ENCODE results near the gene TRPM1.

Gene TRPM1

DNA sequence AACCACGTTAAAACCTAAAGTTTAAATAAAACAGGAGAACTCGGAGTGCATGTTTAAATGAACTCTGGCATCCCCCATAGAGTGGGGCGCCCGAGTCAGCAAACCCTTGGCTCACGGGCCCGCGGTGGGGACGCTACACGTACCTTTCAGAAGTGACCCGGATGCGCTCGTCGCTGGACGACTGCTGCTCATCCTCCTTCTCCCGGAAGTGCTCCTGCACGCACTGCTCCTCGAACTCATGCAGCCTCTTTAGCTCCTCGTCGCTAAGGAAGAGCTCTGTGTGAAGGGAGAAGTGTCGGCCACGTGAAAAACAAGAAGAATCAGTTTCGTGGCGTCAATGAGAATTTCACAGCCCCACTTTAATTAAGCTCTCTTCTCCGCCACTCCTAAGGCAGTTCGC is 75.5 kb downstream of the TRPM1 start:
- Histone ChIP-seq H3K27me3 (replicated peaks; ENCODE audit: control insufficient read depth, insufficient read depth, low read length, poor library complexity, severe bottlenecking) (no peaks in the 10 kb centered on the region), H3K4me1 (ENCODE audit: control insufficient read depth, insufficient read depth, low read length, poor library complexity, severe bottlenecking) (no peaks in the 10 kb centered on the region), H3K27ac (ENCODE audit: insufficient read depth, low read length, poor library complexity, severe bottlenecking) (no peak overlapping the region), H3K9me3 (ENCODE audit: control insufficient read depth, low read length) (no peaks in the 10 kb centered on the region), H3K36me3 (ENCODE audit: control insufficient read depth, insufficient read depth, low read length) (no peaks in the 10 kb centered on the region), H3K4me3 (ENCODE audit: insufficient read depth, low read depth, low read length, poor library complexity, severe bottlenecking) (no peak overlapping the region)
- DNase-seq = no peak

DNA sequence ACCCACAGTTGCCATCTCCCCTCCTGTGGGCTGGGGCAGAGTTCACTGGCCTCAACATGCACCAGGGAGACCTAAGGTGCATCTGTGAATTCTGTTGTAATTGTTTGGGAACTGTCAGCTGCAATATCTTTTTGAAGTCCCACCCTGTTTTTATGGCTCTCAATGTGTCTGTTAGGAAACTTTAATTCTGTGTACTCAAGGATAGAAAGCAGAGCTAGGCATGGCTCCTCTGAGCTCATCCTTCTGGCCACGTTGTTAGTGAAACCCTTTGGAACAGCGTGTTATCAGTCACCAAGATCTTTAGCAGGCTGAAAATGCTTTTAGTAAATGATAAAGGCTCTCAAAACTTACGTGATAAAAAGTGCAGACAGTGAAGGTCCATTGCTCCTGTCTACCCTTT is 76.5 kb downstream of the TRPM1 start:
- DNase-seq = no peak
- no peaks in the 10 kb centered on the region for H3K36me3 ChIP-seq (ENCODE audit: control insufficient read depth, insufficient read depth, low read length)

DNA sequence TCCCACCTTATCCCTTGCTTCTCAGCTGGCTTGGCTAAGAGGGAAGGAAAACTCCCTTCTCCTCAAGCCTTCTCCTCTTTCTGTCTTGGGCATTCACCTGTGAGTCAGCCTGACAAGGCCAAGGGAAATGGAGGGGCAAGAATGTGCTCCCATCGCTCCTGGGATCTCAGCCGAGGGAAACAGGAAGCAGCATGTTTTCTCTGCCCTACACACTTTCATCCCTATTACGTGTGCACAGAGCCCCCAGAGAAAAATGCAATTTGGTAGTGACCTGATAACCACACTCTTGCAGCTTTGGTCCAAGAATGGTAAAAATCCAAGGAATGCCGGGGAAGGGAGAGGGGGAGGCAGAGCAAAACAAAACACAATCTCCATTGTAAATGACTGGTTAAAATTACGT is 77.2 kb downstream of the TRPM1 start:
- H3K4me3 ChIP-seq (ENCODE audit: insufficient read depth, low read depth, low read length, poor library complexity, severe bottlenecking) = no peak overlapping the region
- H3K9me3 ChIP-seq (ENCODE audit: control insufficient read depth, low read length) = no peaks in the 10 kb centered on the region
- H3K4me1 ChIP-seq (ENCODE audit: control insufficient read depth, insufficient read depth, low read length, poor library complexity, severe bottlenecking) = no peaks in the 10 kb centered on the region
- no peak for DNase-seq
- H3K36me3 ChIP-seq (ENCODE audit: control insufficient read depth, insufficient read depth, low read length) = no peaks in the 10 kb centered on the region
- no peak overlapping the region for H3K27ac ChIP-seq (ENCODE audit: insufficient read depth, low read length, poor library complexity, severe bottlenecking)
- H3K27me3 ChIP-seq (replicated peaks; ENCODE audit: control insufficient read depth, insufficient read depth, low read length, poor library complexity, severe bottlenecking) = no peaks in the 10 kb centered on the region

More for the DNA sequence above, 76.5 kb downstream of the TRPM1 start:
- H3K4me1 ChIP-seq (ENCODE audit: control insufficient read depth, insufficient read depth, low read length, poor library complexity, severe bottlenecking) = no peaks in the 10 kb centered on the region
- no peaks in the 10 kb centered on the region for H3K27me3 ChIP-seq (replicated peaks; ENCODE audit: control insufficient read depth, insufficient read depth, low read length, poor library complexity, severe bottlenecking)
- H3K9me3 ChIP-seq (ENCODE audit: control insufficient read depth, low read length) = no peaks in the 10 kb centered on the region
- no peak overlapping the region for H3K4me3 ChIP-seq (ENCODE audit: insufficient read depth, low read depth, low read length, poor library complexity, severe bottlenecking)
- H3K27ac ChIP-seq (ENCODE audit: insufficient read depth, low read length, poor library complexity, severe bottlenecking) = no peak overlapping the region

DNA sequence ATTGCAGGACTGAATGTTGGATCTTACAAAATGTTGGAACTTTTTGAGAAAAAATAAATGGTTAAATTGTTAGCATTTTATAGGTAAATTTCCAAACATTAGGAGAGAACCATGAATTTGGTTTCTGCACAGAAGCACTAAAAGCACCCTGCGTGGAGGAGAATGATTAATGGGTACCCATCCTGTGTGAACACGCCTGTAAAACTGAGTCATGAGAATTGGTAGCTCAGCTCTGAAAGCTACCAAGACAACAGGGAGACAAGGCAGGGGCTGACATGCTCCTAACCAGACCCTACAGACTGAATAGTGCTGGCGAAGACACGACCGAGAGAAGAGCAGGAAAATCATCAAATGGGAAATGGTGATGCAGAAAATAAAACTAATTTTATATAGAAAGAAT is 77.7 kb downstream of the TRPM1 start:
- no peak overlapping the region for H3K4me3 ChIP-seq (ENCODE audit: insufficient read depth, low read depth, low read length, poor library complexity, severe bottlenecking)
- no peaks in the 10 kb centered on the region for H3K27me3 ChIP-seq (replicated peaks; ENCODE audit: control insufficient read depth, insufficient read depth, low read length, poor library complexity, severe bottlenecking)
- DNase-seq = no peak
- no peaks in the 10 kb centered on the region for H3K9me3 ChIP-seq (ENCODE audit: control insufficient read depth, low read length)
- no peaks in the 10 kb centered on the region for H3K4me1 ChIP-seq (ENCODE audit: control insufficient read depth, insufficient read depth, low read length, poor library complexity, severe bottlenecking)
- no peak overlapping the region for H3K27ac ChIP-seq (ENCODE audit: insufficient read depth, low read length, poor library complexity, severe bottlenecking)
- no peaks in the 10 kb centered on the region for H3K36me3 ChIP-seq (ENCODE audit: control insufficient read depth, insufficient read depth, low read length)

GRCh38 chr15:31021067-31021665 is 80.4 kb downstream of the TRPM1 start:
- H3K4me1 ChIP-seq (ENCODE audit: control insufficient read depth, insufficient read depth, low read length, poor library complexity, severe bottlenecking) = no peaks in the 10 kb centered on the region
- no peaks in the 10 kb centered on the region for H3K27me3 ChIP-seq (replicated peaks; ENCODE audit: control insufficient read depth, insufficient read depth, low read length, poor library complexity, severe bottlenecking)
- DNase-seq = no peak
- no peak overlapping the region for H3K27ac ChIP-seq (ENCODE audit: insufficient read depth, low read length, poor library complexity, severe bottlenecking)
- H3K4me3 ChIP-seq (ENCODE audit: insufficient read depth, low read depth, low read length, poor library complexity, severe bottlenecking) = no peak overlapping the region
- no peaks in the 10 kb centered on the region for H3K9me3 ChIP-seq (ENCODE audit: control insufficient read depth, low read length)
- no peaks in the 10 kb centered on the region for H3K36me3 ChIP-seq (ENCODE audit: control insufficient read depth, insufficient read depth, low read length)

DNA sequence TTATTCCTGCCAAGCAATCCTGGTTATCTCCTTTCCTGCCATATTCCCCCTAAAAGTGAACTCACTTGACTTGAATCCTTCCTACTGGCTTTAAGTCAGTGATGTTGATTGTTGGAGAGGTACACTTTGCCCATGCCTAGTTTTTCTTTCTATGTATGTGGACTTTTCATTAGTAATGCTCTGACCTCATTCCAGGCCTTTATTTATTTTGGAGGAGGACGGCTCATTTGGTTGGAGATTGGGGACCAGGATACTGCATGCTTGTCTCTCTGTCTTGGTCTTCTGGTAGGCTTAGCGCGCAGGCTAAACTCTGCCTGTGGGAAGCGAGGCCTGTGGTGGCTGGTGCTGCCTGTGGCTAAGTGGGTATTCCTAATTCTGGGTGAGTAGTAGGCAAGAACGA is 81.0 kb downstream of the TRPM1 start:
- DNase-seq = no peak
- Histone ChIP-seq H3K9me3 (ENCODE audit: control insufficient read depth, low read length) (no peaks in the 10 kb centered on the region), H3K27ac (ENCODE audit: insufficient read depth, low read length, poor library complexity, severe bottlenecking) (no peak overlapping the region), H3K36me3 (ENCODE audit: control insufficient read depth, insufficient read depth, low read length) (no peaks in the 10 kb centered on the region), H3K4me1 (ENCODE audit: control insufficient read depth, insufficient read depth, low read length, poor library complexity, severe bottlenecking) (no peaks in the 10 kb centered on the region), H3K4me3 (ENCODE audit: insufficient read depth, low read depth, low read length, poor library complexity, severe bottlenecking) (no peak overlapping the region), H3K27me3 (replicated peaks; ENCODE audit: control insufficient read depth, insufficient read depth, low read length, poor library complexity, severe bottlenecking) (no peaks in the 10 kb centered on the region)

- no peaks in the 10 kb centered on the region for H3K4me1 ChIP-seq (ENCODE audit: control insufficient read depth, insufficient read depth, low read length, poor library complexity, severe bottlenecking)
- no peak overlapping the region for H3K27ac ChIP-seq (ENCODE audit: insufficient read depth, low read length, poor library complexity, severe bottlenecking)
These were observed 81.5 kb downstream of the TRPM1 start for GRCh38 chr15:31019986-31020385.

GRCh38 chr15:31017311-31017710 is 84.2 kb downstream of the TRPM1 start:
- no peaks in the 10 kb centered on the region for H3K27me3 ChIP-seq (replicated peaks; ENCODE audit: control insufficient read depth, insufficient read depth, low read length, poor library complexity, severe bottlenecking)
- no peak overlapping the region for H3K4me3 ChIP-seq (ENCODE audit: insufficient read depth, low read depth, low read length, poor library complexity, severe bottlenecking)
- H3K27ac ChIP-seq (ENCODE audit: insufficient read depth, low read length, poor library complexity, severe bottlenecking) = no peak overlapping the region
- H3K4me1 ChIP-seq (ENCODE audit: control insufficient read depth, insufficient read depth, low read length, poor library complexity, severe bottlenecking) = no peaks in the 10 kb centered on the region
- no peak for DNase-seq
- H3K9me3 ChIP-seq (ENCODE audit: control insufficient read depth, low read length) = peaks cover 5% of the 10 kb centered on the region
- H3K36me3 ChIP-seq (ENCODE audit: control insufficient read depth, insufficient read depth, low read length) = no peaks in the 10 kb centered on the region

More at GRCh38 chr15:31019986-31020385, 81.5 kb downstream of the TRPM1 start:
- Histone ChIP-seq H3K36me3 (ENCODE audit: control insufficient read depth, insufficient read depth, low read length) (no peaks in the 10 kb centered on the region), H3K4me3 (ENCODE audit: insufficient read depth, low read depth, low read length, poor library complexity, severe bottlenecking) (no peak overlapping the region), H3K9me3 (ENCODE audit: control insufficient read depth, low read length) (no peaks in the 10 kb centered on the region), H3K27me3 (replicated peaks; ENCODE audit: control insufficient read depth, insufficient read depth, low read length, poor library complexity, severe bottlenecking) (no peaks in the 10 kb centered on the region)
- no peak for DNase-seq

- Histone ChIP-seq H3K27ac (ENCODE audit: insufficient read depth, low read length, poor library complexity, severe bottlenecking) (no peak overlapping the region), H3K36me3 (ENCODE audit: control insufficient read depth, insufficient read depth, low read length) (no peaks in the 10 kb centered on the region), H3K9me3 (ENCODE audit: control insufficient read depth, low read length) (peaks cover 6% of the 10 kb centered on the region), H3K4me1 (ENCODE audit: control insufficient read depth, insufficient read depth, low read length, poor library complexity, severe bottlenecking) (no peaks in the 10 kb centered on the region), H3K27me3 (replicated peaks; ENCODE audit: control insufficient read depth, insufficient read depth, low read length, poor library complexity, severe bottlenecking) (no peaks in the 10 kb centered on the region), H3K4me3 (ENCODE audit: insufficient read depth, low read depth, low read length, poor library complexity, severe bottlenecking) (no peak overlapping the region)
- DNase-seq = no peak
These were observed 85.0 kb downstream of the TRPM1 start for GRCh38 chr15:31016446-31016915.

DNA sequence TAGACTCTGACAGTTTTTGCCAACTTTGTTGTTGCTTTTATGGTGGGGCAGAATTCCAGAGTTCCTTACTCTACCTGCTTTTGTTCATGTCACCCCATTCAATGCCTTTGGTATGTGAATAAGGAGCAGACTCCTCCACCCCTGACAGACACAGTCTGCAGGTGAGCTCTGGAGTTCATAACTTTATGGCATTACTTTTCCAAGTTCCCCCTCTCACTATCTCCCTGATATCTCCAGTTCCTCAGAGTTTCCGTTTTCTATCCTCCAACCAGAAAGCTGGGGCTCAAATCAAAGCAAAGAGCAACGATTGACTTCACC is 87.0 kb downstream of the TRPM1 start:
- Histone ChIP-seq H3K9me3 (ENCODE audit: control insufficient read depth, low read length) (peaks cover 6% of the 10 kb centered on the region), H3K27ac (ENCODE audit: insufficient read depth, low read length, poor library complexity, severe bottlenecking) (no peak overlapping the region), H3K4me1 (ENCODE audit: control insufficient read depth, insufficient read depth, low read length, poor library complexity, severe bottlenecking) (no peaks in the 10 kb centered on the region), H3K36me3 (ENCODE audit: control insufficient read depth, insufficient read depth, low read length) (no peaks in the 10 kb centered on the region), H3K4me3 (ENCODE audit: insufficient read depth, low read depth, low read length, poor library complexity, severe bottlenecking) (no peak overlapping the region), H3K27me3 (replicated peaks; ENCODE audit: control insufficient read depth, insufficient read depth, low read length, poor library complexity, severe bottlenecking) (no peaks in the 10 kb centered on the region)
- DNase-seq = no peak

All from effector memory CD4-positive, alpha-beta T cell (primary cell).